Spleen (tissue), 7 donors: ENCODE results near the gene GPR15LG.

Source experiments
- CTCF ChIP-seq, 11 experiments: fragments of 200-600 bp in 7 of 11; fragments of 450-650 bp in 4 of 11; sonication (generic) in 4 of 11; IDR thresholded peaks in 8 of 11; conservative IDR thresholded peaks in 3 of 11; 1 replicate in 7 of 11; 2 replicates in 4 of 11; pipeline versions ENCODE4 v1.4.0 to v1.8.0; 2016 to 2021; ENCODE audit warnings: antibody characterized with exemption in 11 of 11, inconsistent platforms in 4 of 11, mild to moderate bottlenecking in 1 of 11
- POLR2A ChIP-seq, 3 donors: fragments of 450-650 bp; IDR thresholded peaks; one replicate each; pipeline ENCODE4 v1.5.1; 2017; ENCODE audit warnings: antibody characterized with exemption in 3 of 3, mild to moderate bottlenecking in 1 of 3
- donor health status: DM: no; HTN: no; CAD: no; lungs with moderate emphysema.
- donor health status: DM: no; HTN: no; CAD: no.
- donor health status: DM: no; HTN: no; CAD: no.

GRCh38 chr10:84126785-84127167, 46.8 kb upstream of the GPR15LG start:
- no peak for TF ChIP-seq CTCF (IDR thresholded peaks at IDR 0.05 in 8 of 11, conservative IDR thresholded peaks at IDR 0.05 in 3 of 11)
- TF ChIP-seq POLR2A (IDR thresholded peaks at IDR 0.05) = no peak
